Colonic mucosa (tissue), 4 donors: ENCODE results near the gene NPLOC4. TPM values are rescaled to one million over a fixed set of nuclear protein-coding genes. Genes with fewer than 3 reads are reported as not detected.
"Not testable (repeated sequence)": the region's sequence is repeated elsewhere in the genome, so short reads cannot be mapped to it uniquely, and the experiment has no call there.

Experiments used
- DNase-seq: peaks from one replicate; pipeline ENCODE4 v3.0.0-alpha.2; 2020
- H3K27ac ChIP-seq: fragments of 200-600 bp; one replicate; pipeline ENCODE4 v1.8.0; 2021
- H3K27me3 ChIP-seq: fragments of 200-600 bp; one replicate; pipeline ENCODE4 v1.8.0; 2021
- H3K36me3 ChIP-seq: fragments of 200-600 bp; one replicate; pipeline ENCODE4 v1.8.0; 2021
- H3K4me1 ChIP-seq: fragments of 200-600 bp; one replicate; pipeline ENCODE4 v1.8.0; 2021; ENCODE audit warnings: mild to moderate bottlenecking
- H3K4me3 ChIP-seq: fragments of 200-600 bp; one replicate; pipeline ENCODE4 v1.8.0; 2021
- H3K9ac ChIP-seq, 2 donors: one replicate each; pipeline ENCODE4 v1.7.0; 2013; ENCODE audit warnings: control low read depth in 2 of 2, low read depth in 2 of 2, low read length in 2 of 2
- H3K9me3 ChIP-seq: fragments of 200-600 bp; one replicate; pipeline ENCODE4 v1.8.0; 2021
- intact Hi-C: fragments of 100-400 bp; cut with DNase I; formaldehyde crosslinking; loops from one replicate; pipeline ENCODE4 v1.14.1; 2022
- total RNA-seq, 2 donors: library from RNA; stranded (reverse); fragmentation: NEBNext Ultra II Directional in 1 of 2; extraction: Animal tissue kit (Norgen Biotek cat#: 25700) in 1 of 2; gene quantifications; one replicate each; pipeline ENCODE4 v1.2.1, GENCODE V29; 2021
- TF ChIP-seq, protein P1 (sequence below): fragments of 200-600 bp; IDR thresholded peaks from one replicate; pipeline ENCODE4 v1.8.0; 2022; ENCODE audit warnings: antibody characterized with exemption, mild to moderate bottlenecking
- donor health status: healthy.
- donor health status: DM: no; HTN: no; CAD: no.
- donor health status: DM: no; HTN: no; CAD: no.

Gene NPLOC4
- total RNA-seq, 2 donors from 2014 or later: 69.8 to 74.1 TPM

DNA sequence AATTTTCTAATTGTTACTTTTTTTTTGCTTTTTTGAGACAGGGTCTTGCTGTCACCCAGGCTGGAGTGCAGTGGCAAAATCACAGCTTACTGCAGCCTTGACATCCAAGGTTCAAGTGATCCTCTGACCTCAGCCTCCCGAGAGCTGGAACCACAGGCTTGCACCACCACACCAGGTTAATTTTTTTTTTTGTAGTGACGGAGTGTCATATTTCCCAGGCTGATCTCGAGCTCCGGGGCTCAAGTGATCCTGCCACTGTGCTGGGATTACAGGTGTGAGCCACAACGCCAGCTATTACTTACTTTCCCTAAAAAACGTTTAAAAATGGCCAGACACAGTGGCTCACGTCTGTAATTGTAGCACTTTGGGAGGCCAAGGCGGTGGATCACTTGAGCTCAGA is 6.6 kb downstream of the NPLOC4 start:
- intact Hi-C loops: no loop called here
- H3K36me3 ChIP-seq: peaks cover 10% of the 10 kb centered on the region
- no peak for DNase-seq
- no peaks in the 10 kb centered on the region for H3K9me3 ChIP-seq
- no peaks in the 10 kb centered on the region for H3K27me3 ChIP-seq
- TF ChIP-seq, protein P1, sequence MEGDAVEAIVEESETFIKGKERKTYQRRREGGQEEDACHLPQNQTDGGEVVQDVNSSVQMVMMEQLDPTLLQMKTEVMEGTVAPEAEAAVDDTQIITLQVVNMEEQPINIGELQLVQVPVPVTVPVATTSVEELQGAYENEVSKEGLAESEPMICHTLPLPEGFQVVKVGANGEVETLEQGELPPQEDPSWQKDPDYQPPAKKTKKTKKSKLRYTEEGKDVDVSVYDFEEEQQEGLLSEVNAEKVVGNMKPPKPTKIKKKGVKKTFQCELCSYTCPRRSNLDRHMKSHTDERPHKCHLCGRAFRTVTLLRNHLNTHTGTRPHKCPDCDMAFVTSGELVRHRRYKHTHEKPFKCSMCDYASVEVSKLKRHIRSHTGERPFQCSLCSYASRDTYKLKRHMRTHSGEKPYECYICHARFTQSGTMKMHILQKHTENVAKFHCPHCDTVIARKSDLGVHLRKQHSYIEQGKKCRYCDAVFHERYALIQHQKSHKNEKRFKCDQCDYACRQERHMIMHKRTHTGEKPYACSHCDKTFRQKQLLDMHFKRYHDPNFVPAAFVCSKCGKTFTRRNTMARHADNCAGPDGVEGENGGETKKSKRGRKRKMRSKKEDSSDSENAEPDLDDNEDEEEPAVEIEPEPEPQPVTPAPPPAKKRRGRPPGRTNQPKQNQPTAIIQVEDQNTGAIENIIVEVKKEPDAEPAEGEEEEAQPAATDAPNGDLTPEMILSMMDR: no peak
- H3K27ac ChIP-seq: no peak overlapping the region
- H3K4me1 ChIP-seq: peaks cover 5% of the 10 kb centered on the region
- H3K4me3 ChIP-seq: no peak overlapping the region
- no peak overlapping the region for H3K9ac ChIP-seq

DNA sequence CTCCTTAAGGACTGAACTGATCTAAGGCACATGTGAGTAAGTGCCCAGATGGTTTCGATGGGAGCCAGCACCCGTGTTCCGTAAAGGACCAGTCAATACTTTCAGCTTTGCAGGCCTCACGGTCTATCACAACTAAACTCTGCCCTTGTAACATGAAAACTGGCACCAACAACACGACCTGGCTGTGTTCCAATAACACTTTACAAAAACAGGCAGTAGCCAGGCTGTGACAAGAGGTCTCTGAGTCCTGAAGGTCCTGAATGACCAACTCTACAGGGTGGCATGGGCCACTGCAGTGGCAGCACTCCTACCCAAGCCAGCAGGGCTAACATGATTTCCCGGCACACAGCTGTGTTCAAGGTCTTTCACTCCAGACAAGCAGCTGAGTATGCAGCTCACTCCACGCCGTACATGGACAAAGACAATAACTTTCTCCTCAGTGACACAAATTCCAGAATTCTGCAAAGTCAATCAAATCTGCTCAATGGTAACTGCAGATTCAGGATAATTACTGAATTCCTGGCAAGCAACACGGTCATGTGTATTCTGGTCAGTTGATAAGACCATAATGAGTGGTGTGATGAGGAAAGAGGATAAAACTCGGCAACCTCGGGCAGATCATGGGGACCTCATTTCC is 15.3 kb downstream of the NPLOC4 start:
- no peaks in the 10 kb centered on the region for H3K9me3 ChIP-seq
- H3K27ac ChIP-seq: no peak overlapping the region
- no peak overlapping the region for H3K4me3 ChIP-seq
- DNase-seq: no peak
- H3K27me3 ChIP-seq: no peaks in the 10 kb centered on the region
- TF ChIP-seq, protein P1: no peak
- H3K36me3 ChIP-seq: peaks cover 25% of the 10 kb centered on the region
- H3K4me1 ChIP-seq: no peaks in the 10 kb centered on the region
- intact Hi-C loops: no loop called here
- H3K9ac ChIP-seq: no peak overlapping the region

DNA sequence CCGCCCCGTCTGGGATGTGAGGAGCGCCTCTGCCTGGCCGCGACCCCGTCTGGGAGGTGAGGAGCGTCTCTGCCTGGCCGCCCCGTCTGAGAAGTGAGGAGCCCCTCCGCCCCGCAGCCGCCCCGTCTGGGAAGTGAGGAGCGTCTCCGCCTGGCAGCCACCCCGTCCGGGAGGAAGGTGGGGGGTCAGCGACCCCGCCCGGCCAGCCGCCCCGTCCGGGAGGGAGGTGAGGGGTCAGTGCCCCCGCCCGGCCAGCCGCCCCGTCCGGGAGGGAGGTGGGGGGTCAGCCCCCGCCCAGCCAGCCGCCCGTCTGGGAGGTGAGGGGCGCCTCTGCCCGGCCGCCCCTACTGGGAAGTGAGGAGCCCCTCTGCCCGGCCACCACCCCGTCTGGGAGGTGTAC is 18.6 kb downstream of the NPLOC4 start:
- H3K9me3 ChIP-seq, DNase-seq, H3K27ac ChIP-seq, H3K27me3 ChIP-seq, H3K9ac ChIP-seq, H3K4me1 ChIP-seq, H3K4me3 ChIP-seq, intact Hi-C loops: not testable (repeated sequence)
- H3K36me3 ChIP-seq: peaks cover 14% of the 10 kb centered on the region

DNA sequence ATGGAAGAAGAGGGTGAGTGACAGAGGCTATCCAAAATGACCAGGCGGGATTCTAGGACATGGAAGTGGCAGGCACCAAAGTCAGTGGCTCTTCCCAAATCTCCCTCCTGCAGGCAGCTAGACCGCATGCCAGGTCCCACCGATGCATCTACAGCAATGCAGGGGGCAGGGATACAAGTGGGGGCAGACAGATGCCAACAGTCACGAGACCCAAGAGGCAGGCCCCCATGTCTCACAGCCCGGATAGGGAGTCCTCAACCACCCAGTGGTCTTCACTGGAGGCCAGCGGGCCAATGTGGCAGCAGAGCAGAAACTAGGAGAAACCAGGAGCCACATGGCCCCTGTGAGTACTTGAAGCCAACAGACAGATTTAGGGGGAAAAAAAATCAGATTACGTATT is 20.0 kb downstream of the NPLOC4 start:
- intact Hi-C loops: no loop called here
- Histone ChIP-seq H3K4me3 (no peak overlapping the region), H3K27ac (no peak overlapping the region), H3K9ac (no peak overlapping the region), H3K36me3 (peaks cover 18% of the 10 kb centered on the region), H3K27me3 (no peaks in the 10 kb centered on the region), H3K4me1 (no peaks in the 10 kb centered on the region), H3K9me3 (no peaks in the 10 kb centered on the region)
- TF ChIP-seq, protein P1: no peak
- DNase-seq: no peak

DNA sequence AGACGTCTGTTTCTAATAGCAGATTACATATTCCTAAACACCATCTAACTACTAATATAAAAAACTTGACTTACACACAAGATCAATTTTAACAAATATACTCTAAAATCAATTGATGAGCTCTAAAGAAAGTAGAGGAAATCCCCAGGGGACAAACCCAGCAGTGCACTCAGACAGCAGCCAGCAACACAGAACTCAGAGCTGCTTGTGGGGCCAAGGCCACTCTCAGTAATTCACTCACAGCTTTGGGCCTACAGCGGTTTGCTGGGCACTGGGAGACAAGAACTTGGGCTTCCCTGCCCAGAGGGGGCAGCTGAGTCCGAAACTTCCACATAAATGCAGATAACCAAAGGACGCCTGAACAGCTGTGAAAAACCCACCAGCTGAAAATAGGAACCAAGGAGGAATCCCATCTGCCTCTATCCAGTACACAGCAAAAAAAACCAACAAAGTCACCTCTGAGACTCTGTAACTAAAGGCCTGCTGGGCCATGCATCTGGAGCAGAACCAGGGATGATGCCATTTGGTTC is 21.4 kb downstream of the NPLOC4 start:
- no peak overlapping the region for H3K9ac ChIP-seq
- H3K9me3 ChIP-seq: no peaks in the 10 kb centered on the region
- H3K27me3 ChIP-seq: no peaks in the 10 kb centered on the region
- no peak overlapping the region for H3K4me3 ChIP-seq
- H3K36me3 ChIP-seq: peaks cover 13% of the 10 kb centered on the region
- intact Hi-C loops: no loop called here
- TF ChIP-seq, protein P1: no peak
- H3K4me1 ChIP-seq: no peaks in the 10 kb centered on the region
- DNase-seq: no peak
- H3K27ac ChIP-seq: no peak overlapping the region

DNA sequence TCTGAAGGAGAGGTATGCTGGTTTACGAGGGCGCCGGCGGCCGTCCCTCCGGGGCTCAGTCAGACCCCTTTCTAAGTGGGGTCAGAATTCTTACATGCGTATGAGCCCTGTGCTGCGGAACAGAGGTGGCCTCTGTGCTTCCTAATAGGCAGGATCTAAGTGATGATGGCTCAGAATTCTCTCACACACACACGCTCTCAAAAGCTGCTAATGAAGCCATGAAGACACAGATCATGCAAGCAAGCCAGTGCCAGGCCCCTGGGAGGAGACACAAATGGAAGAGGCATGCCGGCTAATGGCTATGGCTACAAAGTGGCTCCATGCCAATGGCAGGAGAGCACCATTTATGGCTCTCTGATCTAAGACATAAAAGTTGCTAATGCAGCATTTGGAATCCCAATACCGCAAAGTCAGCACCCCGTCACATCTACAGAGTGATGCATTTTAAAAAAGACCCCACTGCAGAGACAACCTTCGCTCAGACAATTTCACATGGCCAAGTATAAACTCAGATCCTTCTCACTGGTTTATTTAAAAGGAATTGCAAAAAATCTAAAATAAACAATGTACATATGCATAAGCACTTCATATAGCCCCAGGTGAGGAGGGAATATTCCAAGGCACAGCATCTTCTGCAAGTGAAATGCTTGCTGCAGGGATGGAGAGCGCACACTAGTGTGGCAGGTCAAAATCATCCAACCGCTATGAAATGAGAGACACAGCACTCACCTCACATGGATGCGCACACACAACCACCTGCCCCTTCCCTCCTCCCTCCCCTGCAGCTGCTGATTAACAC is 24.5 kb downstream of the NPLOC4 start:
- no peaks in the 10 kb centered on the region for H3K9me3 ChIP-seq
- TF ChIP-seq, protein P1: no peak
- no peak overlapping the region for H3K27ac ChIP-seq
- H3K4me3 ChIP-seq: no peak overlapping the region
- intact Hi-C loops: no loop called here
- peaks cover 24% of the 10 kb centered on the region for H3K36me3 ChIP-seq
- H3K4me1 ChIP-seq: no peaks in the 10 kb centered on the region
- H3K9ac ChIP-seq: no peak overlapping the region
- no peak for DNase-seq
- no peaks in the 10 kb centered on the region for H3K27me3 ChIP-seq
